Heart right ventricle (tissue), 16 donors: ENCODE measurements around the gene GSX1. TPM values are rescaled to one million over a fixed set of nuclear protein-coding genes. Genes with fewer than 3 reads are reported as not detected.
A peak's percentile ranks its signal among the peaks of the same experiment; 100 is the strongest.

Source experiments
- ATAC-seq, 8 donors: fragments of 200-7000 bp; cut with Tn5 transposase; one replicate each; pipeline ENCODE4 v1.9.1; 2020; ENCODE audit warnings: mild to moderate bottlenecking in 8 of 8, moderate library complexity in 8 of 8, moderate number of reproducible peaks in 1 of 8
- DNase-seq, 2 donors: peaks; one replicate each; pipeline ENCODE4 v3.0.0-alpha.2; 2020
- H3K27ac ChIP-seq, 10 donors: fragments of 200-600 bp; sonication (generic) in 2 of 10; one replicate each; pipeline versions ENCODE4 v1.5.0 to v1.8.0; 2020 to 2022; ENCODE audit warnings: mild to moderate bottlenecking in 3 of 10
- H3K27me3 ChIP-seq, 7 donors: fragments of 200-600 bp; one replicate each; pipeline ENCODE4 v1.8.0; 2021 to 2022; ENCODE audit warnings: mild to moderate bottlenecking in 2 of 7
- H3K36me3 ChIP-seq, 9 donors: fragments of 200-600 bp; sonication (generic) in 1 of 9; one replicate each; pipeline versions ENCODE4 v1.5.0 to v1.8.0; 2020 to 2022; ENCODE audit warnings: mild to moderate bottlenecking in 2 of 9
- H3K4me1 ChIP-seq, 9 donors: fragments of 200-600 bp; sonication (generic) in 1 of 9; one replicate each; pipeline versions ENCODE4 v1.5.0 to v1.8.0; 2020 to 2022; ENCODE audit warnings: mild to moderate bottlenecking in 4 of 9
- H3K4me3 ChIP-seq, 10 donors: fragments of 200-600 bp; sonication (generic) in 2 of 10; one replicate each; pipeline versions ENCODE4 v1.5.0 to v1.8.0; 2020 to 2022; ENCODE audit warnings: mild to moderate bottlenecking in 7 of 10, moderate library complexity in 2 of 10
- H3K9me3 ChIP-seq, 11 donors: fragments of 200-600 bp in 10 of 11; sonication (generic) in 2 of 11; one replicate each; pipeline versions ENCODE4 v1.5.0 to v1.8.0; 2013 to 2022; ENCODE audit warnings: mild to moderate bottlenecking in 2 of 11, control low read depth in 1 of 11, moderate library complexity in 1 of 11
- WGBS, 2 donors: extraction: QIAGEN DNeasy Blood & Tissue Kit; methylation state at CpG; one replicate each; pipeline ENCODE4 v1.1.7; 2013; ENCODE audit warnings: inconsistent platforms in 1 of 2; 5-methylcytosine and 5-hydroxymethylcytosine counted together
- intact Hi-C, 10 donors: fragments of 100-400 bp; cut with DNase I; formaldehyde crosslinking; loops; one replicate each; pipeline versions ENCODE4 v1.11.1 to v1.14.2; 2022
- polyA plus RNA-seq, 2 donors: library from polyadenylated mRNA; stranded (reverse); fragments of 200-250 nt; gene quantifications; one replicate each; pipeline ENCODE4 v1.2.3, GENCODE V29; 2013
- total RNA-seq, 10 donors: library from RNA; stranded (reverse); fragmentation: NEBNext Ultra II Directional in 3 of 10; extraction: Animal tissue kit (Norgen Biotek cat#: 25700) in 3 of 10; gene quantifications; one replicate each; pipeline versions ENCODE4 v1.2.1 to v1.2.4, GENCODE V29; 2021 to 2023
- TF ChIP-seq, protein P1 (sequence below), 9 donors: fragments of 200-600 bp; sonication (generic) in 2 of 9; IDR thresholded peaks; one replicate each; pipeline versions ENCODE4 v1.5.0 to v1.8.0; 2021 to 2022; ENCODE audit warnings: antibody characterized with exemption in 9 of 9, mild to moderate bottlenecking in 5 of 9, moderate library complexity in 1 of 9
- donor health status: Arrhythmogenic right ventricular cardiomyopathy.
- donor health status: ischemic (EF 13 %, LVEDD 7.1; RV severe dilation, severe dysfunction).
- donor health status: healthy with polysubstance abuse.
- donor health status: DM: no; HTN: yes; CAD: no.
- donor health status: DM: no; HTN: no; CAD: no.
- donor health status: ischemic (EF 25% LVEDD 6.9; RV normal size, moderate dysfunction).
- donor health status: ischemic (EF 25% LVEDD 5.7; RV mildly dilated, moderate dysfunction).
- donor health status: healthy.
- donor health status: DM: yes; HTN: yes; CAD: no.
- donor health status: Ischemic cardiomyopathy.
- donor health status: ischemic (EF 35%, LVEDD 5.7; RV mildly dilated, moderate dysfunction).
- donor health status: nonischemic (EF 11% LVEDD 7.7; RV severe dilation, severe dysfunction).
- donor health status: DM: yes; HTN: yes; CAD: no.
- donor health status: PGD.
- donor health status: ischemic (EF 29% LVEDD 5.4; RV normal size, mild dysfunction).
- donor health status: nonischemic (EF 23%, LVEDD 6.1; RV moderate dilation, normal function).

Gene GSX1
- total and polyA plus RNA-seq, 12 donors, result not detected

DNA sequence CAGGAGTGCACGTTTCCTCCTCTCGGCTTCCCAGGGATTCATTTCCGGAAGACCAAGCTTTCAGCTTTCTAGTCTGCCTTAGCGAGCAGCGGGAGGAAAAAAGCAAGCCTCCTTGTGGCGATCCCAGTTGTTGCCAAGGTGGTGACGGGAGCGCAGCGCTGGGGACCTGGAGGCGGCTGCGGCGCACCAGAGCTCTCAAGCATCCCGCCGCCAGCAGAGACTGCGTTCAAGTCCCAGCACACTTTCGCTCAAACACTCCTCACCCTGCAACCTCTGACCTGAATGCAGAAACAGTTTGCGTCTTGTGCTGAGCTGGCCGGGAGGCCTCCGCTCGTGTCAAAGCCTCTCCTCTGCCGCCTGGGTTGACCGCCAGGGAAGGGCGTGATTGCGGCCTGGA, 4.9 kb downstream of the GSX1 start:
- Histone ChIP-seq H3K4me3 (no peak overlapping the region), H3K27ac (no peak overlapping the region), H3K4me1 (peaks cover 0 to 32% (median 10%) of the 10 kb centered on the region in 9 donors), H3K36me3 (no peaks in the 10 kb centered on the region), H3K9me3 (no peaks in the 10 kb centered on the region), H3K27me3 (peaks cover 49 to 100% (median 99%) of the 10 kb centered on the region in 7 donors)
- DNase-seq, result no peak
- TF ChIP-seq, protein P1, sequence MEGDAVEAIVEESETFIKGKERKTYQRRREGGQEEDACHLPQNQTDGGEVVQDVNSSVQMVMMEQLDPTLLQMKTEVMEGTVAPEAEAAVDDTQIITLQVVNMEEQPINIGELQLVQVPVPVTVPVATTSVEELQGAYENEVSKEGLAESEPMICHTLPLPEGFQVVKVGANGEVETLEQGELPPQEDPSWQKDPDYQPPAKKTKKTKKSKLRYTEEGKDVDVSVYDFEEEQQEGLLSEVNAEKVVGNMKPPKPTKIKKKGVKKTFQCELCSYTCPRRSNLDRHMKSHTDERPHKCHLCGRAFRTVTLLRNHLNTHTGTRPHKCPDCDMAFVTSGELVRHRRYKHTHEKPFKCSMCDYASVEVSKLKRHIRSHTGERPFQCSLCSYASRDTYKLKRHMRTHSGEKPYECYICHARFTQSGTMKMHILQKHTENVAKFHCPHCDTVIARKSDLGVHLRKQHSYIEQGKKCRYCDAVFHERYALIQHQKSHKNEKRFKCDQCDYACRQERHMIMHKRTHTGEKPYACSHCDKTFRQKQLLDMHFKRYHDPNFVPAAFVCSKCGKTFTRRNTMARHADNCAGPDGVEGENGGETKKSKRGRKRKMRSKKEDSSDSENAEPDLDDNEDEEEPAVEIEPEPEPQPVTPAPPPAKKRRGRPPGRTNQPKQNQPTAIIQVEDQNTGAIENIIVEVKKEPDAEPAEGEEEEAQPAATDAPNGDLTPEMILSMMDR (IDR thresholded peaks at IDR 0.05), result peak in 1 of 9 donors; percentile 20
- WGBS, 2 donors, result 2% methylated on average over 24 of the region's 24 CpGs
- intact Hi-C loops, result no loop called here
- no peak for ATAC-seq

DNA sequence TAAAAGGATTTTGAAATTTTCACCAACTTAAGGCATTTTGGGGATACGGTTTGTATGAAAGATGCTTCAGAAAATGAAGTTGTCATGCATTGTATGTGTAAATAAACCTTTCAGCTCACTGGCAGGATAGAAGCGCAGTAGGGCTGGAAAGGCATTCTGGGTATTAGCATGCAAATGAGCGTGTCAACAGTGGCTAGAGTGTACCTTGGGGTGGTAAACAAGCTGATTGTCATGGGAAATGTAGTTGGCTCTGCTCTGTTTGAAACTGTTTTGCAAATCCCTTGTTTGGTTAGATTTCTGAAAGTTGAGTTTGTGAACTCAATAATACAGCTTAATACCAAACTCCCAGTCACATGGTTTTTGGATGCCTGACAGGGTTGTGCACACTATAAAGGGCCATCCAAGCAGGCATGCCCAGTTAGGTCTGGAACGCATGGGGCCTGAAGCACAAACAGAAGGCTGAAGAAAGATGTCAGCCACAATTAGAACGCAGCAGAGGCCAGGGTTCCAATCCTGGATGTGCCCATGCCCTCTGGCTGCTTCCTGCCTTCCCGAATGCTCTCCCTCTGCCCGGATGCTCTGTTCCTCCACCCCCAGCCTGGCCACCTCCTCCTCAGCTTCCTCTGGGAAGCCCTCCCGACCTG, 14.6 kb downstream of the GSX1 start:
- no peaks in the 10 kb centered on the region for H3K4me1 ChIP-seq
- H3K27ac ChIP-seq, result no peak overlapping the region
- no peak for ATAC-seq
- no peaks in the 10 kb centered on the region for H3K9me3 ChIP-seq
- intact Hi-C loops, result no loop called here
- H3K4me3 ChIP-seq, result no peak overlapping the region
- peaks cover 0 to 96% (median 81%) of the 10 kb centered on the region in 7 donors for H3K27me3 ChIP-seq
- no peak for DNase-seq
- TF ChIP-seq, protein P1 (IDR thresholded peaks at IDR 0.05), result no peak
- H3K36me3 ChIP-seq, result no peaks in the 10 kb centered on the region
- 24 to 32% methylated on average over 8 of the region's 8 CpGs for WGBS, 2 donors

DNA sequence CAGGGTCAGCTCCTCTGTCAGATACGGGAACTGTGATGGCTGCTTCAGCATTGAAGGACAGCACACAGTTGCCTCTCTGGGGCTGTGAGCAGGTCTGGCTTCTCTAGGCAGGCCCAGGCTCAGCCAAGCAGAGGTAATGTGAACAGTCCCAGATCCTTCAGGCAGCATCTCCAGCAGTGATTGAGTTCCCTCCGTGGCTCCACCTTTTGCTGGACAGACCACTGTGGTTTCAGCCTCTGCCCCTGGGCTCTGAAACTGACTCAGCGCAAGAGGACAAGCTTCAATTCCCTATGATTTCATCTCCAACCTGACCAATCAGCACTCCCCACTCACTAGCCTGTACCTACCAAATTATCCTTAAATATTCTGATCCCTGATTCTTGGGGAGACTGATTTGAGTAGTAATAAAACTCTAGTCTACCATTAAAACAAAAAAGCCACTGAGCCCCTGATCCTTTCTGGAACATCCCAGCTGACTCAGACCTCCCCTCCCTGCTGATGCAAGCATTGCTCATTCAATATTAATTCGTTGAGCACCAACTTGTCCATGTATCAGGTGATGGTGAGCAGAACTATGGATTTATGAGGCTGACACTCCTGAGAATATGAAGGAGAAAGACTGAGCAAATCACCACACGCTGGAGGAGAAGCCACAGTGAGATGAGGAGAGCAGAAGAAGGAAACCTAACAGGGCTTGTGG, 16.7 kb downstream of the GSX1 start:
- Histone ChIP-seq H3K4me3 (no peak overlapping the region), H3K4me1 (no peaks in the 10 kb centered on the region), H3K36me3 (no peaks in the 10 kb centered on the region), H3K27ac (no peak overlapping the region), H3K27me3 (peaks cover 0 to 93% (median 76%) of the 10 kb centered on the region in 7 donors), H3K9me3 (no peaks in the 10 kb centered on the region)
- intact Hi-C loops, result no loop called here
- DNase-seq (no peak), ATAC-seq (no peak)
- TF ChIP-seq, protein P1 (IDR thresholded peaks at IDR 0.05), result no peak
- WGBS, 2 donors, result 68 to 75% methylated on average over 5 of the region's 5 CpGs

DNA sequence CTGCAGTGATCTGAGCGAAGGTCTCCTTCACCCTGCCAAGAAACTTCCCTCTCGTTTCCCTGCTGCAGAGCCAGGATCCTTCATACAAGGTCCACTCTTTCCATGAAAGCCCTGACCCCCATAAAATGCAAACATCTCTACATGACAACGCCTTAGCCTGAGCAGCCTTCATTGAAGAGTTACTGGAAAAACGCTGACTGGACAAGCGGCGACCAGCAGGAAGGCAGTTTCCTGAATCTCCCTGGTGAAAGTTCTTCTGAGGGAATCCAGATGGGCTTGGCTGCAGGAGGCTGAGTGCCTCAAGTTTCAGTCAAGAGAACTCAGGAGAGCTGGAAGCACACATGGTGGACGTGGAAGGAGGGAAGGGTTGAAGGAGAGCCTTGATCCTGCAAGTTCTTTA, 17.7 kb downstream of the GSX1 start:
- DNase-seq, result no peak
- TF ChIP-seq, protein P1 (IDR thresholded peaks at IDR 0.05), result no peak
- Histone ChIP-seq H3K4me3 (no peak overlapping the region), H3K27me3 (peaks cover 0 to 93% (median 71%) of the 10 kb centered on the region in 7 donors), H3K4me1 (no peaks in the 10 kb centered on the region), H3K9me3 (no peaks in the 10 kb centered on the region), H3K27ac (no peak overlapping the region), H3K36me3 (no peaks in the 10 kb centered on the region)
- WGBS, 2 donors, result 61 to 68% methylated on average over 7 of the region's 7 CpGs
- intact Hi-C loops, result no loop called here
- ATAC-seq, result no peak
